ENCODE data around the gene C16orf90.

Gene C16orf90

GRCh38 chr16:3487521-3488410 lies 7.5 kb downstream of the C16orf90 start:
- Histone ChIP-seq H3K4me1 (ENCODE audit: insufficient read depth, insufficient read length) (peaks cover 17% of the 10 kb centered on the region), H3K4me3 (ENCODE audit: insufficient read length, low read depth) (no peak overlapping the region), H3K27me3 (ENCODE audit: insufficient read depth, insufficient read length) (no peaks in the 10 kb centered on the region), H3K9ac (ENCODE audit: insufficient read length, low read depth) (no peak overlapping the region), H3K9me3 (ENCODE audit: insufficient read depth, low read length) (no peaks in the 10 kb centered on the region), H3K36me3 (ENCODE audit: insufficient read depth, insufficient read length, low read length) (peaks cover 53% of the 10 kb centered on the region)
- TF ChIP-seq YY1 (IDR thresholded peaks at IDR 0.05; ENCODE audit: insufficient read depth, insufficient read length) (no peak), ZNF274 (IDR thresholded peaks at IDR 0.05; ENCODE audit: low read depth, low read length) (no peak), SUZ12 (IDR thresholded peaks at IDR 0.05; ENCODE audit: extremely low read depth, insufficient read depth, insufficient read length) (no peak)
- no peak for DNase-seq (ENCODE audit: low read depth, low spot score)

DNA sequence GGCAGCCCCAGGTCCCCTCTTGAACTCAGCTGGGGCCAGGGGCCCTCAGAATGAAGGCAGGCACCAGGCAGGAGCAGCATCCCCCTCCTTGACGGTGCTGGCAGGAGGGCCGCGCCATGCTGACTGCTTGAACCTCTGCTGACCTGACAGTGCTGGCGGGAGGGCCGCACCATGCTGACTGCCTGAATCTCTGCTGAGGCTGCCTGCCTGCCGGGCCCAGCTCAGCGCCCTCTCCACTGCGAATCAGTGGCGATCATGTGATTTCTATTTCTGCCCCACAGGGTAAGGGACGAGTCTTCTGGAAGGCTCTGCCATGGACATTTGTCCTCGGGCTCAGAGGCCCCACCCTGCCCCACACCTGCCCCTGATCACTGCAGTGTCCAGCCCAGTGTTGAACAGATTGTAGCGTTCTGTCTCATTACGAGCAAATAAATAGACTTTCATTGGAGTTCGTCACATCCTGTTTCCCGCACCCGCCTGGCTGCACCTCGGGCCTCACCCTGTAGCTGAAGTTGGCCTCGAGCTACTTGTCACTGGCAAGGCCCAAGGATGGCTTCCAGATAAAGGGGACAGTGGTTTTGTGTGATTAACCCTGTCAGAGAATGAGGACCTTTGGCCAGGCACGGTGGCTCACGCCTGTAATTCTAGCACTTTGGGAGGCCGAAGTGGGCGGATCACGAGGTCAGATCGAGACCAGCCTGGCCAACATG lies 8.6 kb downstream of the C16orf90 start:
- Histone ChIP-seq H3K9ac (ENCODE audit: insufficient read length, low read depth) (no peak overlapping the region), H3K36me3 (ENCODE audit: insufficient read depth, insufficient read length, low read length) (peaks cover 63% of the 10 kb centered on the region), H3K9me3 (ENCODE audit: insufficient read depth, low read length) (no peaks in the 10 kb centered on the region), H3K27me3 (ENCODE audit: insufficient read depth, insufficient read length) (no peaks in the 10 kb centered on the region), H3K4me1 (ENCODE audit: insufficient read depth, insufficient read length) (peaks cover 17% of the 10 kb centered on the region), H3K4me3 (ENCODE audit: insufficient read length, low read depth) (no peak overlapping the region)
- DNase-seq (ENCODE audit: low read depth, low spot score) = no peak
- TF ChIP-seq SUZ12 (IDR thresholded peaks at IDR 0.05; ENCODE audit: extremely low read depth, insufficient read depth, insufficient read length) = no peak
- TF ChIP-seq ZNF274 (IDR thresholded peaks at IDR 0.05; ENCODE audit: low read depth, low read length) = no peak
- TF ChIP-seq YY1 (IDR thresholded peaks at IDR 0.05; ENCODE audit: insufficient read depth, insufficient read length) = no peak

- H3K27me3 ChIP-seq (ENCODE audit: insufficient read depth, insufficient read length) = no peaks in the 10 kb centered on the region
- H3K9ac ChIP-seq (ENCODE audit: insufficient read length, low read depth) = no peak overlapping the region
- H3K4me1 ChIP-seq (ENCODE audit: insufficient read depth, insufficient read length) = peaks cover 20% of the 10 kb centered on the region
- TF ChIP-seq ZNF274 (IDR thresholded peaks at IDR 0.05; ENCODE audit: low read depth, low read length) (no peak), YY1 (IDR thresholded peaks at IDR 0.05; ENCODE audit: insufficient read depth, insufficient read length) (no peak), SUZ12 (IDR thresholded peaks at IDR 0.05; ENCODE audit: extremely low read depth, insufficient read depth, insufficient read length) (no peak)
- H3K36me3 ChIP-seq (ENCODE audit: insufficient read depth, insufficient read length, low read length) = peaks cover 70% of the 10 kb centered on the region
- no peak for DNase-seq (ENCODE audit: low read depth, low spot score)
- H3K9me3 ChIP-seq (ENCODE audit: insufficient read depth, low read length) = no peaks in the 10 kb centered on the region
- H3K4me3 ChIP-seq (ENCODE audit: insufficient read length, low read depth) = no peak overlapping the region
Measured at GRCh38 chr16:3485821-3486505, 9.3 kb downstream of the C16orf90 start.

DNA sequence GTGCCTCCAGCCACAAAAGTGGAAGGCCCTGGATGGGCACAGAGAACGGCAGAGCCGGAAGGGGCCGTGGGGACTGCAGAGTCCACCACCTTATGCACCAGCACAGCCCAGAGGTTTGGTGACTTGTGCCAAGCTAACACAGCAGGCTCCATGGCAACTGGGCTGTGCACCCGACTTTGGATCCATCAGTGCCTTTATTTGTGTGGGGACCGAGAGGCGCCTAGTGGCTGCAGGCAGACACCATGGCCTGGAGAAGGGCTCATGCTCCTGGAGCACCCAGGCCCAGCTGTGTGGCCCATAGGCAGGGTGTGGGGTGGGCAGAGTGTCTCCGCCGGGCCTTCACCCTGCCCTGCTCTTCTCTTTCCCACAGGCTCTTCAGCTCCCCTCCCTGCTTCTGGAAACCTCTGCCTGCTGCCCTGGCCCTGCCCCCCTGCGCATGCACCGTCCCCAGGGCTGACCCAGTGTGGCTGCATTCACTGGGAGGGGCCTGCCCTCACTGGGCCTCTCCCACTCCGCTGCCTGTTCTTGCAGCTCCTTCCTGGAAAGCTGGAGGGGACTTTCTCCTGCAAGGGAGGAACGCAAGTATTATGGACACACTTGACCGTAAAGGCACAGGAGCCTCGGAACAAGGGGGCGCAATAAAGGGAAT lies 10.1 kb downstream of the C16orf90 start:
- no peak overlapping the region for H3K9ac ChIP-seq (ENCODE audit: insufficient read length, low read depth)
- no peaks in the 10 kb centered on the region for H3K27me3 ChIP-seq (ENCODE audit: insufficient read depth, insufficient read length)
- H3K9me3 ChIP-seq (ENCODE audit: insufficient read depth, low read length) = no peaks in the 10 kb centered on the region
- TF ChIP-seq ZNF274 (IDR thresholded peaks at IDR 0.05; ENCODE audit: low read depth, low read length) = no peak
- no peak overlapping the region for H3K4me3 ChIP-seq (ENCODE audit: insufficient read length, low read depth)
- no peak for DNase-seq (ENCODE audit: low read depth, low spot score)
- peaks cover 20% of the 10 kb centered on the region for H3K4me1 ChIP-seq (ENCODE audit: insufficient read depth, insufficient read length)
- peaks cover 76% of the 10 kb centered on the region for H3K36me3 ChIP-seq (ENCODE audit: insufficient read depth, insufficient read length, low read length)

- DNase-seq (ENCODE audit: low read depth, low spot score) = no peak
- no peak for TF ChIP-seq ZNF274 (IDR thresholded peaks at IDR 0.05; ENCODE audit: low read depth, low read length)
- TF ChIP-seq YY1 (IDR thresholded peaks at IDR 0.05; ENCODE audit: insufficient read depth, insufficient read length) = no peak
- TF ChIP-seq SUZ12 (IDR thresholded peaks at IDR 0.05; ENCODE audit: extremely low read depth, insufficient read depth, insufficient read length) = no peak
- H3K9me3 ChIP-seq (ENCODE audit: insufficient read depth, low read length) = no peaks in the 10 kb centered on the region
- peaks cover 82% of the 10 kb centered on the region for H3K36me3 ChIP-seq (ENCODE audit: insufficient read depth, insufficient read length, low read length)
- H3K4me3 ChIP-seq (ENCODE audit: insufficient read length, low read depth) = no peak overlapping the region
- H3K27me3 ChIP-seq (ENCODE audit: insufficient read depth, insufficient read length) = no peaks in the 10 kb centered on the region
- H3K9ac ChIP-seq (ENCODE audit: insufficient read length, low read depth) = no peak overlapping the region
- peaks cover 19% of the 10 kb centered on the region for H3K4me1 ChIP-seq (ENCODE audit: insufficient read depth, insufficient read length)
Measured at GRCh38 chr16:3484318-3485096, 10.8 kb downstream of the C16orf90 start.

DNA sequence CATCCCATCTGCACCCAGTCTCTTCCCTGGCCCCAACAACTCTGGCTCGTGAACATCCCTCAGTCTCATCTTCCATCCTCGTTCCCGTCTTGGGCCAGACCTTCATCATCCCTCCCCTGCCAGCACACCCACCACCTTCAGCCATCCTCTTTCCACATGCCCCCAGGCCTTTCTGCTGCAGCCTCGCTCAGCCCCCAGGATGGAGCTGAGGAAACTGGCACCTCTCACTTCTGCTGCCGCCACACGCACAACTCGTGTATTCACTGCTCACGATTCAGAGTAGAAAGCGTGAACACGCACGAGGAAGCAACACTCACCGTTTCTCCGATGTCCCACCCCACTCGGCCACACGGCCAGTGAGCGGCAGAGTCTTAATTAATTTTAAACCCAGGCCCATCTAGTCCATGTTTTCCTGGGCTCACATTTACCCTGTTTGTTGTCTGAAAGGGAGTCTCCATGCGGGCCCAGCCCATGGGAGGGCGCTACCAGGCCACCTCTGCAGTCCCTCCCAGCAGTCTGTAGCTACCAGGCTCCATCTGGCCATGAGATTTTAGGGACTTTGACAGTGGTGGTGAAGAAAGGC lies 12.5 kb downstream of the C16orf90 start:
- TF ChIP-seq YY1 (IDR thresholded peaks at IDR 0.05; ENCODE audit: insufficient read depth, insufficient read length) = no peak
- no peak for TF ChIP-seq ZNF274 (IDR thresholded peaks at IDR 0.05; ENCODE audit: low read depth, low read length)
- TF ChIP-seq SUZ12 (IDR thresholded peaks at IDR 0.05; ENCODE audit: extremely low read depth, insufficient read depth, insufficient read length) = no peak
- no peak for DNase-seq (ENCODE audit: low read depth, low spot score)
- H3K27me3 ChIP-seq (ENCODE audit: insufficient read depth, insufficient read length) = no peaks in the 10 kb centered on the region
- H3K36me3 ChIP-seq (ENCODE audit: insufficient read depth, insufficient read length, low read length) = peaks cover 91% of the 10 kb centered on the region
- no peak overlapping the region for H3K9ac ChIP-seq (ENCODE audit: insufficient read length, low read depth)
- no peaks in the 10 kb centered on the region for H3K9me3 ChIP-seq (ENCODE audit: insufficient read depth, low read length)
- no peak overlapping the region for H3K4me3 ChIP-seq (ENCODE audit: insufficient read length, low read depth)
- peaks cover 22% of the 10 kb centered on the region for H3K4me1 ChIP-seq (ENCODE audit: insufficient read depth, insufficient read length)

Measured in NT2/D1 (cell line).